Esophagus squamous epithelium (tissue), 4 donors: ENCODE results near the gene SLX9.

Experiments used
- CTCF ChIP-seq, 6 experiments: fragments of 450-650 bp in 4 of 6; fragments of 200-600 bp in 2 of 6; sonication (generic) in 2 of 6; IDR thresholded peaks; one replicate each; pipeline ENCODE4 v1.5.1; 2016 to 2019; ENCODE audit warnings: antibody characterized with exemption in 6 of 6, mild to moderate bottlenecking in 4 of 6, moderate library complexity in 4 of 6
- POLR2A ChIP-seq, 4 donors: fragments of 450-650 bp; IDR thresholded peaks; one replicate each; pipeline ENCODE4 v1.6.1; 2017; ENCODE audit warnings: antibody characterized with exemption in 4 of 4, mild to moderate bottlenecking in 4 of 4, moderate library complexity in 3 of 4

GRCh38 chr21:44927587-44928461 lies 12.0 kb upstream of the SLX9 start:
- TF ChIP-seq CTCF (IDR thresholded peaks at IDR 0.05) (peak in 1 of 6 experiments; percentile 9), POLR2A (IDR thresholded peaks at IDR 0.05) (no peak)
